ENCODE data around the gene FBXO38. TPM values are rescaled to one million over a fixed set of nuclear protein-coding genes. Genes with fewer than 3 reads are reported as not detected.

FBXO38 gene, protein sequence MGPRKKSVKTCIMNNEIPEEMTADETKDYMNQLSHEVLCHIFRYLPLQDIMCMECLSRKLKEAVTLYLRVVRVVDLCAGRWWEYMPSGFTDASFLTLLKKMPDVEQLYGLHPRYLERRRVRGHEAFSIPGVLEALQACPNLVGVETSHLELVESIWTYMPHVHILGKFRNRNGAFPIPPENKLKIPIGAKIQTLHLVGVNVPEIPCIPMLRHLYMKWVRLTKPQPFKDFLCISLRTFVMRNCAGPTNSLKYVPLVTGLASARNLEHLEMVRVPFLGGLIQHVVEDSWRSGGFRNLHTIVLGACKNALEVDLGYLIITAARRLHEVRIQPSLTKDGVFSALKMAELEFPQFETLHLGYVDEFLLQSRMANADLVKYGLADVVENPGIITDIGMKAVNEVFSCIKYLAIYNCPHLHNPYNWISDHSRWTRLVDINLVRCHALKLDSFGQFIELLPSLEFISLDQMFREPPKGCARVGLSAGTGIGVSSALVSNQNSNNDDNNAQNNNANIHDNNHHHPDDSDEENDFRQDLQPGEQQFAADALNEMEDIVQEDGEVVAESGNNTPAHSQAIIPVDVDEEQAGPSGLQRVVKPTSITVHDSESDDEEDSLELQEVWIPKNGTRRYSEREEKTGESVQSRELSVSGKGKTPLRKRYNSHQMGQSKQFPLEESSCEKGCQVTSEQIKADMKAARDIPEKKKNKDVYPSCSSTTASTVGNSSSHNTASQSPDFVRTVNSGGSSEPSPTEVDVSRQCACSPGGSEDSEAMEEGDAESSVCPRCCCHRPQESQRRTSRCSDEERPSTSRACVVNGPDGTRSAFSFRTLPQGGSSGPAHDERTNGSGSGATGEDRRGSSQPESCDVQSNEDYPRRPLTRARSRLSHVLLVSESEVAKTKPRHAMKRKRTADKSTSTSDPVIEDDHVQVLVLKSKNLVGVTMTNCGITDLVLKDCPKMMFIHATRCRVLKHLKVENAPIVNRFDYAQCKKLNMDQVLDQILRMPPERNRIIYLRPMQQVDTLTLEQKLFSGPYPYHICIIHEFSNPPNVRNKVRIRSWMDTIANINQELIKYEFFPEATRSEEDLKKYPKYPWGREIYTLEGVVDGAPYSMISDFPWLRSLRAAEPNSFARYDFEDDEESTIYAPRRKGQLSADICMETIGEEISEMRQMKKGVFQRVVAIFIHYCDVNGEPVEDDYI
- 32.9 and 41.0 TPM in 2 replicates for total RNA-seq

DNA sequence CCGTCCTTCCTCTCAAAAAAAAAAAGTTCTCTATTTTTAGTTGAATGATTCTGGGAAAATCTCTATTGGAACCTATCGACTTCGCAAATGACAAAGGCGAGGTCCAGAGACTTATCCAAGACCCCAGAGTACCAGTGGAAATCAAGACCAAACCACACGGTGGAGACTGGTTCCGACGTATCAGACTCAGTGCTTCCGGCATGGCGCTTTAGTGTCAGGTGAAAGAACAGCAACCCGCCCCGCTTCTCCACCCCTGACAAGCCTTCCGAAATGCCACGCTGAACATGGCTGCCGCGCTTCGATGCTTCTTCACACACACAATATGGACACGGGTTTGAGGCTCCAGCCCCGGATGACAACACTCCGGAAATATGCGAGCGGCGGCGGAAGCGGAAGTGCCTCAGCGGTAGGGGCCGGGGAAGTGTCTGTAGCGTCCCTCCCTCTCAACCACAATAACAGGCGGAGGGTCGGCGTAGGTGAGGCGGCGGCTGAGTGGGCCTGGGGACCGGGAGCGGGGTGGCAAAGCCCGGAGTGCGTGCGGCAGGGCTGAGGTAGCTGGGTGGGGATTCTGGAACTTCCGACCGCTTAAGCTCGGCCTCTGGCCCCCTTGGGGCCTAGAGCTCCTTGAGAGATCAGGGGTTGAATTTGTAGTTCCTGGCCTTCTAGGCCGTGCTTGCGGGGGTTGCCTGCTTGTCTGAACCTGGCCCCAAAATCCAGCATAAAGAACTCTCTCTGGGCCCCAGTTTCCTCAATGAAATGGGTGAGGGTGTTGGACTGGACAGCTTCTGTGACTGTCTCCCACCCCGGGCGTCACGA is at the start of gene FBXO38:
Gene FBXO38 (plus strand): TSS at position 395 of the 816 bp plus-strand sequence. CDS start 10,819 bp downstream, outside the sequence.
- peak; percentile 22 for TF ChIP-seq CTCF (IDR thresholded peaks at IDR 0.05; ENCODE audit: insufficient read depth, low read length, severe bottlenecking)
- FAIRE-seq, result peak; percentile 92

GRCh38 chr5:148335259-148335658 is 48.5 kb upstream of the FBXO38 start, which contains the start of gene SPINK9:
Gene SPINK9 (plus strand): TSS chr5:148335559. CDS start chr5:148335614, 55 bp downstream.
- H3K36me3 ChIP-seq (ENCODE audit: control insufficient read depth, insufficient read depth, low read length), result no peaks in the 10 kb centered on the region
- H3K27me3 ChIP-seq (ENCODE audit: control insufficient read depth, insufficient read depth, low read length), result no peaks in the 10 kb centered on the region
- no peak within 1 kb of the TSS for H3K4me3 ChIP-seq (ENCODE audit: low read depth, low read length)
- FAIRE-seq (no peak), DNase-seq (ENCODE audit: low read depth) (no peak)
- TF ChIP-seq CTCF (IDR thresholded peaks at IDR 0.05; ENCODE audit: insufficient read depth, low read length, severe bottlenecking), result no peak

More for the DNA sequence above, at the start of gene FBXO38:
- H3K27me3 ChIP-seq (ENCODE audit: control insufficient read depth, insufficient read depth, low read length), result no peaks in the 10 kb centered on the region
- no peaks in the 10 kb centered on the region for H3K36me3 ChIP-seq (ENCODE audit: control insufficient read depth, insufficient read depth, low read length)
- H3K4me3 ChIP-seq (ENCODE audit: low read depth, low read length), result peak within 1 kb of the TSS; percentile 55
- DNase-seq (ENCODE audit: low read depth), result peak; percentile 96

GRCh38 chr5:148336704-148337435 is 46.9 kb upstream of the FBXO38 start:
- Histone ChIP-seq H3K36me3 (ENCODE audit: control insufficient read depth, insufficient read depth, low read length) (no peaks in the 10 kb centered on the region), H3K27me3 (ENCODE audit: control insufficient read depth, insufficient read depth, low read length) (no peaks in the 10 kb centered on the region), H3K4me3 (ENCODE audit: low read depth, low read length) (no peak overlapping the region)
- no peak for TF ChIP-seq CTCF (IDR thresholded peaks at IDR 0.05; ENCODE audit: insufficient read depth, low read length, severe bottlenecking)
- FAIRE-seq (no peak), DNase-seq (ENCODE audit: low read depth) (peak; percentile 48)

- no peak for TF ChIP-seq CTCF (IDR thresholded peaks at IDR 0.05; ENCODE audit: insufficient read depth, low read length, severe bottlenecking)
- no peak overlapping the region for H3K4me3 ChIP-seq (ENCODE audit: low read depth, low read length)
- H3K36me3 ChIP-seq (ENCODE audit: control insufficient read depth, insufficient read depth, low read length), result no peaks in the 10 kb centered on the region
- no peaks in the 10 kb centered on the region for H3K27me3 ChIP-seq (ENCODE audit: control insufficient read depth, insufficient read depth, low read length)
- no peak for DNase-seq (ENCODE audit: low read depth)
- no peak for FAIRE-seq
Observed at GRCh38 chr5:148342371-148343045, 41.2 kb upstream of the FBXO38 start.

All from bronchial epithelial cell (primary cell).